GM19240 (cell line): Measurements from ENCODE around the gene RIT2.

Experiments
- DNase-seq: peaks from one replicate; pipeline ENCODE4 v3.0.0; 2011; ENCODE audit warnings: low spot score; ENCODE audit not compliant: insufficient read length

Gene RIT2

GRCh38 chr18:43012951-43013350 is 102.5 kb downstream of the RIT2 start:
- DNase-seq: no peak

- no peak for DNase-seq
Observed at GRCh38 chr18:43010611-43011010, 104.9 kb downstream of the RIT2 start.

- DNase-seq: no peak
Observed at GRCh38 chr18:43009674-43010073, 105.8 kb downstream of the RIT2 start.

- no peak for DNase-seq
Observed at GRCh38 chr18:43007365-43007764, 108.1 kb downstream of the RIT2 start.

- DNase-seq: no peak
Observed at GRCh38 chr18:43004421-43004820, 111.1 kb downstream of the RIT2 start.

GRCh38 chr18:43001821-43002220 is 113.7 kb downstream of the RIT2 start:
- DNase-seq: no peak

- no peak for DNase-seq
Observed at GRCh38 chr18:42996824-42997223, 118.7 kb downstream of the RIT2 start.

- DNase-seq: no peak
Observed at GRCh38 chr18:42980426-42980825, 135.1 kb downstream of the RIT2 start.

- DNase-seq: no peak
Observed at GRCh38 chr18:42977982-42978637, 137.4 kb downstream of the RIT2 start.

GRCh38 chr18:42976869-42977590 is 138.5 kb downstream of the RIT2 start:
- DNase-seq: no peak

- DNase-seq: no peak
Observed at GRCh38 chr18:42969366-42969765, 146.1 kb downstream of the RIT2 start.

- no peak for DNase-seq
Observed at GRCh38 chr18:42961298-42961697, 154.2 kb downstream of the RIT2 start.

- no peak for DNase-seq
Observed at GRCh38 chr18:42959528-42959927, 156.0 kb downstream of the RIT2 start.

GRCh38 chr18:42958353-42958752 is 157.1 kb downstream of the RIT2 start:
- no peak for DNase-seq

- no peak for DNase-seq
Observed at GRCh38 chr18:42956287-42956686, 159.2 kb downstream of the RIT2 start.

- no peak for DNase-seq
Observed at GRCh38 chr18:42954887-42955286, 160.6 kb downstream of the RIT2 start.

- DNase-seq: no peak
Observed at GRCh38 chr18:42953306-42953705, 162.2 kb downstream of the RIT2 start.

GRCh38 chr18:42950732-42951131 is 164.8 kb downstream of the RIT2 start:
- no peak for DNase-seq

GRCh38 chr18:42948831-42949230 is 166.7 kb downstream of the RIT2 start:
- DNase-seq: no peak

- DNase-seq: no peak
Observed at GRCh38 chr18:42941860-42942259, 173.6 kb downstream of the RIT2 start.

GRCh38 chr18:42941021-42941420 is 174.5 kb downstream of the RIT2 start:
- no peak for DNase-seq

GRCh38 chr18:42937436-42937835 is 178.0 kb downstream of the RIT2 start:
- DNase-seq: no peak

GRCh38 chr18:42936289-42936688 is 179.2 kb downstream of the RIT2 start:
- DNase-seq: no peak
